G401.6 (cell line): Measurements from ENCODE around the gene TMEM231.
"Not testable (repeated sequence)": the region's sequence is repeated elsewhere in the genome, so short reads cannot be mapped to it uniquely, and the experiment has no call there.

Experiments
- FAIRE-seq: peaks from 2 replicates; lab custom pipeline; 2012; peaks lifted over from hg19 to GRCh38; lab: Jason Lieb, UNC

Gene TMEM231

DNA sequence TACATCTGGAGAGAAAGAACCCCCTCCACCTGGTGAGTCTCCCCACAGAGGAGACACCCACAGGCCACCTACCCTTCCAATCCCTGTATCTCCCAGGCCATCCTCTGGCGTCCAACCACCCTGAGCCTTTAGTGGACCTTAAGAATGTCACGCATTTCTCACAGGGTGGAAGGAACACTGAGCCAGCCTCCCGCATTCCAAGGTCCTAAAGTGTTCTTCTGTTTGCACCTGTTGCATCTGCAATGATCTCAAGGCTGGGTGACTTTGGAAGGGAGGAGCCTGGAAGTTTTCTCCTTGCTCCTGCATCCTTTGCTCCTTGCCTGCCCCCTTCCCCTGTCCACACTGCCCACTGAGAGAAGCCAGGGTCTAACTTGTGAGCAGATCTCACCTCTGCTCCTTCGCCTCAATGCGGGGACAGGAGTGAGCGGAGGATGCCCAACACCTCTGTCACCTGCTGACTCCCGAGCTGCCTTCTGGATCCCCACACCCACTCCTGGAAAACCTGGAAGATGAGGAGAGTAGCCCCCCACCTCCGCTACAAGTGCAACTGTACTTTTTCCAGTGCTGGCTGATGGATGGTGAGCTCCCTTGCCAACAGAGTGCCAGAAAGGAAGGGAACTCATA lies 23.8 kb downstream of the TMEM231 start:
- FAIRE-seq = no peak

DNA sequence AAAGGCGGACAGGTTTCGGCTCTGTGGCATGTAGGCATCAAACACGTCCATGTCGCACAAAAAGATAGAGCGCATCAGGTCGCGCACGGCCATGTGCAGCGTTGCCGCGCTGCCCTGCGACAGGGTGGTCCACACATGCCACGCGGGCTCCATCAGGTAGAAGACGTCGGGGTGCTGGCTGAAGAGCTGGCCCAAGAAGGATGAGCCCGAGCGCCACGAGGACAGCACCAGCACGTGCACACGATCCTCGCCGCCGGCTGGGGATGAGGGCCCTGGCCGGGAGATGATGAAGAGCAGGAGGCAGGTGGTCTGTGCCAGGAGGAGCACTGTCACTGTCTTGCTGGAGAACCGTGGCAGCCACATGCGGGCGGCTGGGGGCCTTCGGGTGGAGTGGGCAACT lies 26.1 kb downstream of the TMEM231 start:
- no peak for FAIRE-seq

DNA sequence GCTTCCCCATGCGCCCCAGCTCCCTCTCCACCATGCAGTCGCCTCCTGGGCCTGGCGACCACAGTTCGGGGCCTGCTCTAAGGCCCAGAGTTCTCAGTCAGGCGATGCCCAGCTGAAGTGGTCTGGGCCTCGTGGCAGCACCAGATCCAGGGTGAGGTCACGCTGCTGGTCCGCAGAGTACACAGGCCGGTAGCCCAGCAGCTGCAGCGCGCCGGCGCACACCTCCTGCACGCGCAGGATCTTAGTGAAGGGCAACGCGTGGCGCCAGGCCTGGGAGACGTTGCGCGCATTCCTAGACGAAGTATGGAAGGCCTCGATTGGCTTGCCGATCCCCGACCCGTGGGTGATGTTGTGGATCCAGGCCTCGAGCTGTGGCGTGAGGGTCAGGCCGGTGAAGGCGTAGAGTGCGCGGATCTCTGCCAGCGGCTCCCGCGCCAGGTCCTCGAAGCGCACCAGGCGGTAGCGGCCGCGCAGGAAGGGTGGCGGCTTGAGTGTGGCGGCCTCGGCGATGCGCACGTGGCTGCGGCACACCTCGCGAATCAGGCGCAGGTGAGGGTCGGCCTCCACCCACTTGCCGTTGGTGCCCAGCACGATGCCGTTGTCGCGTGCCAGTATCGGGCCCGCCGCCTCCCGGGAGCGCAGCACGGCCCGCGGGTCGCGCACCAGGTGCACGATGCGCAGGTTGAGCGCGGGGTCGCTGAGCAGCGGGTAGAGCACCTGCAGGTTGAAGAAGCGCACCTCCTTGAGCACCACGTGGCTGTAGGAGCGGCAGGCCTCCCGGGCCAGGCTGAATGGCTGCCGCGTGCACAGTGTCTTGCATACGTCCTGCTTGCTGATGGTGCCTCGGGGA lies 26.8 kb downstream of the TMEM231 start:
- FAIRE-seq = no peak

DNA sequence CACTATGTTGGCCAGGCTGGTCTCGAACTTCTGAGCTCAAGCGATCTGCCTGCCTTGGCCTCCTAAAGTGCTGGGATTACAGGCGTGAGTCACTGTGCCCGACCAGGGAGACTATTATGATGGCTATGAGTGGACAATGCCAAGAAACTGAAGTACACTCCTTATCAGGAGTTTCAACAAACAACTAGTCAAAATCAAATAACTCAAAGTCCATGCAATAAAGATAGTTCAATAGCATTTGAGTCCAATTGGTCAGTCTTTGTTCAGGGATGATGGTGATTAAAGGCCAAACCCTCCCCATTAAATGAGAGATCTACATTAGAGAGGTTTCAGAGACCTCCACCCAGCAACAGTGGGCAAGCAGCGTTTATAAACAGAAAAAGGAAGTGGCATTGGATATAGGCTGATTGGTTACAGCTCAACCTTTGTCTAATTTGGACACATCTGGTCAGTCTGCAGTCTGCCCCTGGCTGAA lies 28.2 kb downstream of the TMEM231 start:
- FAIRE-seq = no peak

DNA sequence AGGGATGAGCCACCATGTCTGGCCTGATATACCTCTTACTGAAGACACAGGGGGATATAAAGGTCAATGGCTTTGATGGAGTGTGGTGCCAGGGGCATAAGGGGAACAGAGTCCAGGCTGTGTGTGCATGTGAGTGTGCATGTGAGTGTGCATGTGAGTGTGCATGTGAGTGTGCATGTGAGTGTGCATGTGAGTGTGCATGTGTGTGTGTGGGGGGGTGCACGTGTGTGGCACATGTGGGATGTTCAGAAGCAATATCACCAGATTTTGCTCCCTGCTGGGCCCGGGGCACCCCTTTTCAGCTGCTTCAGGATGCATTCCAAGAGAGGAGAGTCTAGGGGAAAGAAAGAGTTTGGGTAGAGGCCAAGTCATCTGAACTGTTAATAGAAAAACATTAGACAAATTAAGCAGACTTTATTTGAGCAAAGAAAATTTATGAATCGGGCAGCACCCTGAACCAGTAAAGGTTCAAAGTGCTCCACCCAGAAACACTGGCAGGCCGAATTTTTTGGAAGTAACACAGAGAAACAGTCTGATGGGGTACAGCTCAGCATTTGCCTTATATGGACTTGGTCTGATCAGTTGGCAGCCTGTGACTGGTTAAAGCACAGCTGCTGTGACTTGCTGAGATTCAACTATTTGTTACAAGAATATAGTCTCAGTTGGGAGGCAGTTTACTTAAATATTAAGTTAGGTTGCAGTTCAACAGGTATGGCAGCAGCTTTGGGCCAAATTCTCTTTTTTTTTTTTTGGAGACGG lies 29.8 kb downstream of the TMEM231 start:
- no peak for FAIRE-seq

DNA sequence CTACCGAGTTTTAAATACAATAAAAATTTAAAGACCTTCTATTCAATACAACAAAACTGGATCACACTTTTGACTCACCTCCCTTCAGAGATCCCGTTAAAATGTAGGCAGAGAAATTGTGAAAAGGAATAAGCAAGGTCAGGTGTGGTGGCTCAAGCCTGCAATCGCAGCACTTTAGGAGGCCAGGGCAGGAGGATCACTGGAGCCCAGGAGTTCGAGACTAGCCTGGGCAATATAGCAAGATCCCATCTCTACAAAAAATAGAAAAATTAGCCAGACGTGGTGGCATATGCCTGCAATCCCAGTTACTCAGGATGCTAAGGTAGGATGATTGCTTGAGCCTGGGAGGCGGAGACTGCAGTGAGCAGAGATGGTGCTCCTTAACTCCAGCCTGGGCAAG lies 36.9 kb downstream of the TMEM231 start:
- FAIRE-seq = no peak

DNA sequence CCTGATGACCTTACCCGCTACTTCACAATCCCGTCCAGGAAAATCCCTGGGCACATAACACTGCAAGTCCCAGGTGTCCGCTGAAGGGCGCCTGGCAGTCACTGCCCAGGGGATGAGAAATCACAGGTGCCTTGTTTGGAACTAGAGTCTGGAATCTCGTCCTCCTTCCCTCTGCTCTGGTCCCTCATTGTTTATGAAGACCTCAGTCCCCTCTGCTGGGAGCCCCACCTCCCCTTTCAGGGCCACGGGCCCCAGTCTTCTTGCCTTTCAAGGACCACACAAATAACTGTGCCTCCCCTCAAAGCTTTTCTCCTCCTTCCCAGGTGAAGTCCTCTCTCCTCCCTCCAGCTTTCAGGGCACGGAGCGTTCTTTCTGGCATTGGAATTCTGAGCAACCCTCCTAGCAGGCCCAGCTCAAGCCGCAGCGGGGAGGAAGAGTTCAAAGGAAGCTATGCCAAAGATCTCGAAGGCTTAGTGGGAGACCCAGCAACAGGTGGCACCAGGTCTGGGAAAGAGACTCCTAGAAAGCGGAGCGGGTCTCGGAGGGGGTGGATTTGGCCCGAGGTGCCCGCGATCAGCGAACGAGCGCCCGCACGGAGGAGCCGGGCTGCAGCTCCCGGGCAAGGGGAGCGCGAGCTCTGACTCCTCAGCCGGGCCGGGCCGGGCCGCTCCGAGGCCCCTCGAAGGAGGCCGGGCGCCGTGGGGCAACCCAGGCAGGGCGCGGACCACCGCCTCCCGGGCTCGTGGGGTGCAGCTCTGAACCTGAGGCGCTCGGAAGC lies 39.7 kb downstream of the TMEM231 start:
- not testable (repeated sequence) for FAIRE-seq

DNA sequence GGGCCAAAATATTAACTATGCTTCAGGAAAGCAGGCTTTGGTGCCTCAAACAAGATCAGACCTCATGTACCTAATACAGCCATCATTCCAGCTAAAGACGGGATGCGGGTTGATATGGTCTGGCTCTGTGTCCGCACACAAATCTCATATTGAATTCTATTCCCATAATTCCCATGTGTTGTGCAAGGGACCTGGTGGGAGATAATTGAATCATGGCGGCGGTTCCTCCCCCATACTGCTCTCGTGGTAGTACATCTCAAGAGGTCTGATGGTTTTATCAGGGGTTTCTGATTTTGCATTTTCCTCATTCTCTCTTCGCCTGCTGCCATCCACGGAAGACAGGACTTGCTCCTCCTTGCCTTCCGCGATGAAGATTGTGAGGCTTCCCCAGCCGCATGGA lies 41.8 kb downstream of the TMEM231 start:
- no peak for FAIRE-seq

DNA sequence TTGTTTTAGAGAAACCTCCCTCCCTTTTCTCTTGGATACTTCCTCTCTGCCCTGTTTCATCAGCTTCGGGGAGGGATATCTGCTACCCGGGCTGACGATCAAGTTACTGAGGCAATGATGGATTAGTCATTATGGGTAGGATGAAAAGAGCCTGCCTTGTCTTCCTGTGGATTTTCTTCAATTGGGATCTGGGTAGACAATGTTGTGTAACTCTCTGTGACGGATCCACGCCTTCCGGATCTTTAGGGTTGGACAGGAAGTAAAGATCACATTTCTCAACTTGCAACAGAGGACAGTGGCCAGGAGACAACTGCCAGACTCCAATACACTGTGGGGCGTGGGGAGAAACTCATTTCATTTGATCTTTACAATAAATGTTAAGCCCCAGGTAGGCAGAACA lies 49.5 kb downstream of the TMEM231 start:
- no peak for FAIRE-seq

DNA sequence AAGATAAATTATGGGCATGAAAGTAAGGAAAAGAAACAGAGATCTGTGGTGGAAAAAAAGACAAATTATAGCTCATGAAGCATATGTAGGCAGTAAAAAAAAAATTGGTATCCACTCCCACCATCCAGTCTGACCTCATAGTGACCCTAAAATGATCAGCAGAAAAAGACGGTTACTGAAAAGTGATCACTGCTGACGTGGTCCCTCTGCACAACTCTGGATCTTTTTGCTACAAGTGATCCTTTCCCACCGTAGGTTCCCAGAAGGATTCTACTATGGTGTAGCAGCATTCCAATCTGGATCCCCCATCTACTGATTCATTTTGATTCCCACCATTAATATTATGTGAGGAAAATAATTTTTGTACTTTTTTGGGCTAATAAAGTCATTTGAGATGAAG lies 49.9 kb downstream of the TMEM231 start:
- no peak for FAIRE-seq

DNA sequence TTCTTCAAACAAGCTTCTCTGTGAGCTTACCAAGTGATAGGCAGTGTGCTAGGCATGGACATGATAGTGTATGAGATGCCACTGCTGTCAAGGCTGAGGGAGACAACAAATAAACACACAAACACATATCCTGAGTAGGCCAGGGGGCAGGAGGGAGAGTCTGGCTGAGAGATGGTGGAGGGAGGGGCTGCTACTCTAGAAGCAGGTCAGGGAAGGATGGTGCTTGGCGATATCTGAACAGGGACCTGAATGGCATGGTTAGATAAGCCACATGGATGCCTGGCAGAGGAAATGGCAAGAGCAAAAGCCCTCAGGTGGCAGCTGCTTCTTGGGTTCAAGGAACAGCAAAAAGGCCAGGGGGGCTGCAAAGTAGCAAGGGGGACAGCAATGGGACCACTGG lies 52.3 kb downstream of the TMEM231 start:
- FAIRE-seq = no peak

DNA sequence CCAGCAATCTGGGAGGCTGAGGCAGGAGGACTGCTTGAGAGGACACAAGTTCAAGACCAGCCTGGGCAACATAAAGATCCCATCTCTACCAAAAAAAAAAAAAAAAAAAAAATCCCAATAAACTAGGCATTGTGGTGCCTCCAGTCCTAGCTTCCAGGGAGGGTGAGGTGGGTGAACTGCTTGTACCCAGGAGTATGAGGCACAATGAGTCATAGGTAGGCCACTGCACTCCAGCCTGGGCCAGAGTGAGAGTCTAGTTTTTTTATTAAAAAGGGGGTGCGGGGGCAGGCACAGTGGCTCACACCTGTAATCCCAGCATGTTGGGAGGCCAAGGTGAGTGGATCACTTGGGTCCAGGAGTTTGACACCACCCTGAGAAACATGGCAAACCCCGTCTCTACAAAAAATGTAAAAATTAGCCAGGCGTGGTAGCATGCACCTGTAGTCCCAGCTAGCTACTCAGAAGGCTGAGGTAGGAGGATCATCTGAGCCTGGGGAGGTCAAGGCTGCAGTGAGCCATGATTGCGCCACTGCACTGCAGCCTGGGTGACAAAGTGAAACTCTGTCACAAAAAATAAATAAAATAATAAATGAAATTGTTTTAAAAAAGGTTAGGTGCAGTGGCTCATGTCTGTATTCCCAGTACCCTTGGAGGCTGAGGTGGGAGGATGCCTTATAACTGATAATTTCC lies 53.0 kb downstream of the TMEM231 start:
- FAIRE-seq = no peak

DNA sequence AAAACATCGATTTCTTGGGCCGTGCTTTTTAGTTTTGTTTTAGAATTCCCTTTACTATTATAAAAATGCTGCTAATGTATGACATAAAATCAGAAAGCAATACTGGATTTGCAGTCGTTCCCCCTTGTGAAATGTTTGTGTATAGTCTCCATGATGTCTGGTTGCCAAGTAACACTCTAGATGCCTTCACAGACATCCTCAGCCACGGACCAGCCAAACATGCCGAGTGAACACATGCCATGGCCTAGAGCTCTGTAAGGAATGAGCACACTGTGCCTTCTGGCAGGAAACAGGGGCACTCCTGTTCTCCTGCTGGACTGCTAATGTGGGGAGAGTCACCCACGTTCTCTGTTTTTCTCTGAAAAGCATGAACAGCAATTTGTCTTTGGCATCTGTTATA lies 54.2 kb downstream of the TMEM231 start:
- FAIRE-seq = not testable (repeated sequence)

DNA sequence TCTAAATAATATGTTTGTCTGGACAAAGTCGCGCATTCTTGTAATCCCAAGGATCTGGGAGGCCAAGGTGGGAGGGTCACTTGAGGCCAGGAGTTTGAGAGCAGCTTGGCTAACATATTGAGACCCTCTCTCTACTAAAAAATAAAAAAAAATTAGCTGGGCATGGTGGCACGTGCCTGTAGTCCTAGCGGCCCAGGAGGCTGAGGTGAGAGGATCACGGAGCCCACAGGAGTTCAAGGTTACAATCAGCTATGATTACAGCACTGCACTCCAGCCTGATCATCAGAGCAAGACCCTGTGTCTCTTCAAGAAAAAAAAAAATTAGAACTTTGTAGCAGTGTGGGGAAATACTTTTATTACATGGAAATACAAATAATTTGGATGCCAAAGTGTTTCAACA lies 54.7 kb downstream of the TMEM231 start:
- FAIRE-seq = no peak

DNA sequence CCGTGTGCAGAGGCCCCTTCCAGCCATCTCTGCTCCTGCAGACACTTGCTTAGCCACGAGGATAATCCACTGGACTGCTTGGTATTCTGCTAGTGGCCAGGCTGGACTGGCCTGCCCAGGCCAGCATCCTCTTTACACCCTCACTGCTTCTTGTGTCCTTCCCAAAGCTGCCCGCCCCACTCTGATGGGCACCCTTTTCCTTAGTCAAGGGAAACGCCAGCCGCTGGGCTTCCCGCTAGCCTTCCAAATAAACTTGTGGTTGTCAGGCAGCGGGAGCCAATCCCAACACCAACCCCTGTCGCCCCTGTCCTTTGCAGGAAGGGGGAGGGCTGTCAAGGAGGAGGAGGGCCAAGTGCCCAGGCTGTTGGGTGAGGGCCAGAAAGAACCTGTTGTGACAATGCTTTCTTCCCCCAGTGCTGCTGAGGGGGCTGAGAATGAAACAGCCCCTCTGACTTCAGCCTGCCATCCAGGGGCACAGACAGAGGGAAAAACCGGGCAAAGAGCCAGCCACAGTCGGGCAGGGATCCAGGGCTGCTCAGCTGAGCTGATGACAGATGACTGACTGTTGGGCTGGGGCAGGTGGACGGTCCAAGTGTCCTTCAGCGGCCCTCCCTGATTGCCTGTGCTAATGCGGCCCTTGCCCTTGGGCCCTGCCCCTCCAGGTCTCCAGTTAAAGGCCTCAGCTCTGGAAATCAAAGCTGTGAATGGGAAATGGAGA lies 57.3 kb downstream of the TMEM231 start:
- FAIRE-seq = not testable (repeated sequence)

DNA sequence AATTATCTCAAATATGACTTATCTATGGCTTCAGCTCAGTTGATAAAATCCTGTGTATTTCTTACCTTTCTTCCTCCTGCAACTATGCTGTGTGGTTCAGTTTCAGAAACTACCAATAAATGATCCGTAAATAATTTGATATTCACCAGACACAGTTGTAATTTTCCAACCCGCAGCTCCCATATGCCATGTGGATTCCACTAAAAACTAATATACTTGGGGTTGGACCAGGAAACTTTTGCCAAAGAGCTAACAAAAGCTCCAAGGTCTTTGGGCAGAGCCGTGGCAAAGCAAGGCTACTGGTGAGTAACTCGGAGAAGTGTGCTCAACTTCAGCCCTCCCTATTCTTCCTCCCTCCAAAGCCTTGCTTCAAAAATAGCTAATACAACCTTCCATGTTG lies 58.5 kb downstream of the TMEM231 start:
- FAIRE-seq = no peak

DNA sequence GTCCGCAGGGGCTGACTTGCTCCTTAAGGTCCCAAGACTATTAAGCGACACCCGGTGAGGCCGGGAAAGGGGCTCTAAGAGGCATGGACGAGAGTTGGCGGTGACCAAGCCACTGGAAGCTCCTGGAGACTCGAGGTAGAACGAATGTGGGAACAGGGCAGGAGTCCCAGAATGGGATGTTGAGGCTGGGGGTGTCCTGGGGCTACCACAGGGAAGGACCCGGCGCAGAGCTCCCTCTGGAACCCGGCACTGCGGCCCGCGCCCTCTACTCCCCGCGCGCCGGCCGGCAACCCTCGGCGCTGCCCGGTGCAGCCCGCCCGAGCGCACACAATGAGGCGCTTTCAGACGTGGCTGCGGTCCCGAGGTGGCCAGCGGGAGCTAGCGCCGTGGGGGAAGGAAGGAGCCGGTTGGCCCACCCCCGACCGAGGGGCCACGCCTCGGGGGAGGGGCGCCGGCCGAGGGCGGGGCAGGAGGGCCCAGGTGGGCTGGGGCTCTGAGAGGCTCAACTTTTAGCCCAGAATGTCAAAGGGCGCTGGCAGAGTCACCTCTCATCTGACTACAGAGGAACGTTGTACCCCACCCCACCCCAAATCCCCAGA lies 60.9 kb downstream of the TMEM231 start, which contains the start of gene CHST6:
CHST6 (minus strand) TSS at position 366 of the 599 bp plus-strand sequence. CDS start 15,613 bp downstream, outside the sequence.
- no peak for FAIRE-seq

DNA sequence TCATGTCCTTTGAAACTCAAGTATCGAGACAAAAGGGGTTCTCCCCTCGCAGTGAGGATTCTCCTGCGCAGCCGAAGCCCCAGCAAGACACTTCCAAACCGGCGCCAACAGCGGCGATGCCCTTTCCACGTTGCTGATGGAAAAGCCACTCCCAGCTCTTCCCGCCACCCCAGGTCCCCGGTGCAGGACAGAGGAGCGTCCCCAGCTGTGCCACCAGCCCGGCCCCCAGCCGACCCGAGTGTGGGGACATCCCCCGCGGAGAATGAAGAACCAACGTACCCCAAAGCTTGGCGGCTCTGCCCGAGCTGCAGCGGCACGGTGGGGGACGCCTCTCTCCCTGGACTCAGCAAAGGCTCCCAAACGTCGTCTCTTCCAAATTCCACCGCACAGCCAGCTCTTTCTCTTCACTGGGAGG lies 61.4 kb downstream of the TMEM231 start:
- FAIRE-seq = no peak

DNA sequence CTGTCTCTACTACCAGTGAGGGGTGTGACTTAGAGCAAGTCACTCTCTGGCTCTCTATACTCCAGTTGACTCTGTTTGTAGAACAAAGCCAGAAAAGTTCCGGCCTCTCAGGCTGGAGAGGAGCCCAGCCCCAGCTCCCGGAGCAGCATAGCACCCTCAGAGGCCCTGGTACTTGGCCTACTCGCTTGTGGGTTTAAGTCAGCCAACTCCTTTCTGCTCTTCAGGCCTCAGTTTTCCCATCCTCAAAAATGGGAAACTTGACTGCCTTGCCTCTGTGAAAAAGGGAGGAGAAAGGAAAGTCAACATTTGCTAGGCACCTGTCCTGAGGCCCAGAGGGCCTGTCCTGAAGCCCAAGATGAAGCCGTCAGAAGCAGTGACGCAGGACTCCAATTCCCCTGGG lies 61.9 kb downstream of the TMEM231 start:
- FAIRE-seq = no peak

DNA sequence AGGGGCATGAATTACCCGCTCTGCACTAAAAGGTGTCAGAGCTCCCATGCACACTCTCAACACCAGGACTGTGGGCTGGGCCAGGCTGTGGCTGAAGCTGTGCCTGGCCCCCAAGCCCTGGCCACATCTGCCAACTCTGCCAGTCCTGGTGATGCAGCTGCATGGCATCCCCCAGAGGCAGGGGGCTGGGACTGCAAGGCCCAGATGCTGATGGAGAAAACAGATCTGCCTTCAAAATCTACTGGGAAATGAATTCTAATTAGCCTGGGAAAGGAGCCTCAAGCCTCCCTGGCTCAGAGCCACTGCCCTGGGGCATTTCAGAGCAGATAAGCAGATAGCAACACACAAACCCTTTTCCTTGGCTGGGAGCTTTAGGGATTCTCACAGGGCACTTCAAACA lies 64.2 kb downstream of the TMEM231 start:
- no peak for FAIRE-seq
